COLO829 (cell line): ENCODE results near the gene ASXL1.
A peak's percentile ranks its signal among the peaks of the same experiment; 100 is the strongest.
"Not testable (repeated sequence)": the region's sequence is repeated elsewhere in the genome, so short reads cannot be mapped to it uniquely, and the experiment has no call there.

Source experiments
- DNase-seq: peaks from one replicate; pipeline ENCODE4 v3.0.0; 2012; ENCODE audit warnings: low spot score

The ASXL1 gene

DNA sequence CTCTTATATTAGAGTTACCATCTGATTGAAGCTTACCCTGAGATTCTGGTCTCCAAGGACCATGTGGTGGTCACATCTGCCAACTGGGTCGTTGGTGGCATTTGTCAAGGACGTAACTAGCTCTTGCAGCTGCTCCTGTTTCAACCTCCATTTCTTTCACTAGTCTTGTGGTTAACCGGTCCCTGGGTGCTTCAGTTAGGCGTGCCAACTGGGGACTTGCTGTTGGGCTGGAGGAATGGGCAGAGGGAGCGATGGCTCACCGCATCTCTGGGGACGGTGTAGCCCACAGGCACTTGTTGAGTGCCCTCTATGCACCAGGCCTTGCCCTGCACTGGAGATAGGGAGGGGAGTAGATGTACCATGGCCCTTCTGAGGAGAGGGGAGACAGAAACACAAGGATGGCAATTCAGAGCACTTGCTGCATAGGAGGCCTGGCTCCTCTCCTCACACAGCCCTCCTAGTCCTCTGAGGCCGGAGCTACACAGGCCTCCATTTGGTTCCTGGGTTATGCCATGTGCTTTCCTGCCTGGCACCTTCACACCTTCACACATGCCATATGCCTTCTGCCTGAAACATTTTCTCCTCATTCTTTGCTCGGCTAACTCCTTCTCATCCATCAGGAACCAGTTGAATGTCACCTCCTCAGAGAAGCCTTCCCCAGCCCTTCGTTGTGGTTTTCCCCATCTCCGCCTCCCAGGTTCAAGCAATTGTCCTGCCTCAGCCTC lies 20.0 kb upstream of the ASXL1 start:
- no peak for DNase-seq

GRCh38 chr20:32338665-32339064 lies 19.5 kb upstream of the ASXL1 start:
- DNase-seq = no peak

- no peak for DNase-seq
Observed at GRCh38 chr20:32339116-32339515, 19.0 kb upstream of the ASXL1 start.

DNA sequence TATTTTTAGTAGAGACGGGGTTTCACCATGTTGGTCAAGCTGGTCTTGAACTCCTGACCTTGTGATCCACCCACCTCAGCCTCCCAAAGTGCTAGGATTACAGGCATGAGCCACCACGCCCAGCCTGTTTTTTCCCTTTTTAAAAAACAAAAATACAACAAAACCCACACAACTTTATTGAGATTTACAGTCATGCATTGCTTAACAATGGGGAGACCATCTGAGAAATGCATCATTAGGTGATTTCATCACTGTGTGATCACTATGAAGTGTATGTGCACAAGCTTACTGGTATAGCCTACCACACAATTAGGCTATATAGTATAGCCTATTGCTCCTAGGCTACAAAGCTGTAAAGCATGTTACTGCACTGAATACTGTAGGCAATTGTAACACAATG lies 17.1 kb upstream of the ASXL1 start:
- DNase-seq = not testable (repeated sequence)

- no peak for DNase-seq
Observed at GRCh38 chr20:32343439-32343838, 14.7 kb upstream of the ASXL1 start.

- no peak for DNase-seq
Observed at GRCh38 chr20:32344835-32345506, 13.2 kb upstream of the ASXL1 start.

DNA sequence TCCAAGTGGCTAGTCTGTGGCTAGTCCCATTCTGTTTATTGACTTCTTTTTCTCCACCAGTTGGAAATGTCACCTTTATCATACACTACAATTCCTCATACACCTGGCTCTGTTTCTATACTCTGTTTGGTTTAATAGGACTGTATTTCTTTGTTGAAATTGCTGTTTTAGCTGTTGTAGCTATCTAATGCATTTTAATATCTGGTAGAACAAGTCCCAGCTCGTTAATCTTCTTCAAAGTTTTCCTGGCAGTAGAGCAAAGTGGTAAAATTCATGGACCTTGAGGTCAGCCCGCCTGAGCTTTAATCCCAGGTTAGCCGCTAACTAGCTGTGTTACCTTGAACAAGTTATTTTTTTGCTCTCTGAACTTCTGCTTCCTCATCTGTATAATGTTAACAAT lies 9.9 kb upstream of the ASXL1 start:
- no peak for DNase-seq

GRCh38 chr20:32350421-32350820 lies 7.7 kb upstream of the ASXL1 start:
- no peak for DNase-seq

- DNase-seq = no peak
Observed at GRCh38 chr20:32352121-32352720, 5.9 kb upstream of the ASXL1 start.

GRCh38 chr20:32353848-32354496 lies 4.2 kb upstream of the ASXL1 start:
- no peak for DNase-seq

DNA sequence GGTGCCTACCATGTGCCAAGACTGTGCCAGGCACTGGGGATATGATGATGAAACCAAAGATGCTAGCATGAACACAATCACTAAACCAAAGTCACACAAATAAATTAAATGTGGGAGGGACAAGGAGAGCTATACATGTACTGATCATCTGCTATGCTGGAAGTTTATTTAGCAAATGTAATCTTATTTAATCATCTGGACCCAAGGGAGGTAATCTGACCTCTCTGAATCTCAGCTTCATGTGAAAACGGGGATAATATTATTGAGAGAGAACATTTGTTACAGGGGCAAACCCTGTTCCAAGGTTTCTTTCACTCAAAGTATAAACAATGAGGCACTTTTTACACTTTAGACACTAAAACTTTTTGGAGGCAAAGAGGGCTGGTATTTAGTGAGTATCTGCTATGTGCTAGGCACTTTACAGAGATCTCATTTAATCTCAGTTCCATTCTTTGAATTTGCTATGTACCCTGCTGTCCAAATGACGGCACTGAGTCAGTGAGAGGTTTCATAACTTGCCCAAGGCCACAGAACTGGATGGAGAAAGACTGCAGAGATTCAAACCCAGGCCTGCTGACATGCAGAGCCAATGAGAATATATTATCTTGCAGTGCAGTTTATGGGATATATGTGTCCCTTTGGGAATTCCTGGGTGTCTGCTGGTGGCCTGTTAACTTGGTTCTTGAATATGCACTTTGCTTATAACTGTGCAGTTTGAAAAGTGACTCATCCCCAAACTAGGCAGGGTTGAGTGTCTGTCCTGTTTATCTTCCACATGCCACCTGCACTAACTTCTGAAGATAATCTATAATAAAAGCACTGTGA lies 3.3 kb upstream of the ASXL1 start:
- DNase-seq = peak; percentile 45

DNA sequence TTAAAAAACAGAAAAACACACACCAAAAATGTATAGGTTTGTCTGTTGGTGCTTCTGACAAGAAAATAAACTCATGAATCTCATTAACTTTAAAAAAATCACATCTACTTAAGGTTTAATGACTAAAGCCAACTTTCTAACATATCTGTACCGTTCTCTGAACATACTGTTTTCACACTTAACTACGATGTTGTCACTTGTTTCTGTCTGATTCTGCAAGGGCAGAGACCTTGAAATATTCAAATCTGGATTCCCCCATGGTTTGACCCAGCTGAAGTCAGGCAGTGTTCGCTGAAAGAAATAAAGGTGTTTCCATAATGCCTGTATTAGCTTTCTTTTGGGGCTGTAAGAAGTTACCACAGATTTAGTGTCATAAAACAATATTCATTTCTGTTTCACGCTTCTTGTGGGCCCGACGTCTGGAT lies 2.7 kb upstream of the ASXL1 start:
- no peak for DNase-seq

- DNase-seq = not testable (repeated sequence)
Observed at GRCh38 chr20:32355907-32356621, 2.1 kb upstream of the ASXL1 start.

DNA sequence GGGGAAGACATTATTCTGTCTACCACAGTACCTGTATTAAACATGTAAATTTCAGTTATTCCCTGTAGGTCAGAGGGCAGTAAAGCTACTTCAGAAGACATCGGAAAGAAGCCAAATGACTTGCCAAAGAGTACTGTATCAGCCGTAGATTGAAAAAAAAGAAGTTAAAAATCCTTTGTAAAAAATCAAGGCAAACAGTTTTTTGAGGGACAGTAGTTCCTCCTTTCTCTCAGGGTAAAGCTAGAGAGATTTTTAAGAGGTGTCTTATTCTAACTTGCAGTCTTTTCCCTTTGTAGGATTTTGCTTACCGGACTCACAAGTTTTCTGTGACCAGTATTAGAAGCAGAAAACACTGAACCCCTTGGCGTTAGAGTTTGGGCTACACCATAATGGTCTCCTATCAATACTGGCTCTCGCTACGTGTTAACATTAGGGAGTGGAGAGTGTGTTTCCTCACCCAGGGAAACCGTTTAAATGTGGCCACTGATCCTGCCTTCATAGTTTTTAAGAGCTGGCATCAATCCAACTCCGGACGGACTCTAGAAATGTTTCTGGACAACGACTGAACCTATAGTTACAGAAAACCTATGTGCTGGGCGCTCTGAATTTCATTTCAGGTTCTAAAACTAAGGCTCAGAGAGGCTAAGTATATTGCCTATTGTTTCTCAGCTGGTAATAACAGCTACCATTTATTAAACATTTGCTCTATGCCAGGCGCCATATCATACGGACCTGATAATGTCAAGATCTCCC lies 1.3 kb upstream of the ASXL1 start:
- DNase-seq = no peak

- DNase-seq = no peak
Observed at GRCh38 chr20:32357375-32357868, 709 bp upstream of the ASXL1 start.

DNA sequence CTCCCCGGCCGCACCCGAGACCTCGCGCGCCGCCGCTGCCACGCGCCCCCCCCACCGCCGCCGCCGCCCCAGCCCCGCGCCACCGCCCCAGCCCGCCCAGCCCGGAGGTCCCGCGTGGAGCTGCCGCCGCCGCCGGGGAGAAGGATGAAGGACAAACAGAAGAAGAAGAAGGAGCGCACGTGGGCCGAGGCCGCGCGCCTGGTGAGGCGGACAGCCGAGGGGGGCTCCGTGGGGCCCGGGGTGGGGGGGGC lies 426 bp downstream of the ASXL1 start:
- no peak for DNase-seq

DNA sequence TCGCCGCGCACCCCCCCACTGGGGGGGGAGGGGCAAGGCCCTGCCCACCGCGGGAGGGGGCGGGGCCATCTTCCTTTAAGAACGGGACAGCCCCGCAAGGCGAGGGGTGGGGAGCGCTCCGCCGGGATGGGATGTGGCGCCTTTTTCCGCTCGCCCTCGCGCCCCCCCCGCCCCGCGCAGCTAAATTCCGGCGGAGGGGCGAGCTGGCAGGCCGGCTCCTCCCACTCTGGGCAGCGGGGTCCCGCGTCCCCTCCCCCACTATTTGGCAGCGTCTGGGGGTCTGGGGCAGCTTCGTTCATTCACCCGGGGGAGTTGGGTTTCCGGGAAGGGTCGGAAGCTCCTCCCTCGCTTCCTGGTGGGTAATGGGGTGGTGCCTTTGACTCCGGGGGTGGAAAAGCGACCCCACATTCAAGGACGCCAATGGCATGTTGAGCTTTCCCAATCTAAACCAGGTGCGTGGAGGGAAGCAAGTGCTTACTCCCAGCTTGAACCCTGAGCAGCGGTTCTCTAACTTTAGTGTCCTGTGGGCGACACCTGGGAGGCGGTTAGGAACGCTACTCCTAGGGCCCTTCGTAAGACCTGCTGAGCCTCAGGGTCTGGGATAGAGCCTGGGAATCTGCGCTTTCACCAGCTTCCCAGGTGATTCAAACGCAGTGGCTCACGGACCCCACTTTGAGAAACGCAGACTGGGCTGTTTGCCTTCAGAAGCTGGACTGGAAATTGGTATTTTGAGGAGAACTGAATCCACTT lies 927 bp downstream of the ASXL1 start:
- peak; percentile 69 for DNase-seq

DNA sequence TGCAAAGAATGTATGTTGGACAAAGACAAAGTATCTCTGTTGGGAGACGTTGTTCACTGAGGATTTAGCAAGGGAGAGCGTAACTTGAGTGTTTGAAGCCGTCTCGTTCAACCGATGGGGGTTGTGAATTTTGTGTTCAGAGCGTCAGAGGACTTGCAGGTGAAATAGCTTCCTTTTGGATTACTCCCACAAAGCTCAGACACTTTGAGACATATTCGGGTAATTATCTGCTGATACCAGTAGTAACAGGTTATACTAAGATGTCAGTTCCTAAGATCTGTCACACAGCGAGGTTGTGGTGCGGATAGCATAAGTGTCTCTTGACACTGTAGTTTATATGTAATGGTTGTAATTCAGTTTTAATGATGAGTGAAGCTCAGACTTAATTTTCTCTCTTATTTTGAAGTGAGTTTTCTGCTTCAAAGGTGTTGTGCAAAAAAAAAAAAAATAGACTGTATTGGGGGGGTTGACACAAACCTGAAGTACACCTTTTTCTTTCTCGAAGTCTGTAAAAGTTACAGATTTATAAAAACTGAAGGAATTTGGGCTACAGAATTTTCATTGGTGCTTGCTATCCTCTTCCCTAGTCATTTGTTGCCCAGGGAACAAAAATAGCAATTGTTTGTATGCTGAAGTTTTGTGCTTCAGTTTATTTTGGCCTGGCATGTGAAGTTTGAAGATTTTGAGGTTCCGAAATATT lies 1.7 kb downstream of the ASXL1 start:
- no peak for DNase-seq

GRCh38 chr20:32360333-32360634 lies 2.2 kb downstream of the ASXL1 start:
- no peak for DNase-seq
